HG02571 (cell line): ENCODE data around the gene ANO10.
A peak's percentile ranks its signal among the peaks of the same experiment; 100 is the strongest.
"Not testable (repeated sequence)": the region's sequence is repeated elsewhere in the genome, so short reads cannot be mapped to it uniquely, and the experiment has no call there.

ENCODE experiments used
- ATAC-seq: cut with Tn5 transposase; IDR thresholded peaks from one replicate; pipeline ENCODE4 v1.9.1; 2021; ENCODE audit warnings: mild to moderate bottlenecking, moderate library complexity; ENCODE audit not compliant: unreplicated experiment

ANO10 gene

GRCh38 chr3:43629257-43629656 is 7.4 kb upstream of the ANO10 start:
- ATAC-seq, result no peak

- no peak for ATAC-seq
Measured at GRCh38 chr3:43627360-43627759, 5.5 kb upstream of the ANO10 start.

- ATAC-seq, result no peak
Measured at GRCh38 chr3:43624619-43625305, 3.0 kb upstream of the ANO10 start.

GRCh38 chr3:43620831-43621655 is 768 bp downstream of the ANO10 start:
- peak; percentile 1 for ATAC-seq

- no peak for ATAC-seq
Measured at GRCh38 chr3:43619588-43619987, 2.2 kb downstream of the ANO10 start.

GRCh38 chr3:43618142-43618541 is 3.7 kb downstream of the ANO10 start:
- no peak for ATAC-seq

- ATAC-seq, result no peak
Measured at GRCh38 chr3:43616034-43616433, 5.8 kb downstream of the ANO10 start.

GRCh38 chr3:43615133-43615532 is 6.7 kb downstream of the ANO10 start:
- ATAC-seq, result no peak

GRCh38 chr3:43613976-43614375 is 7.8 kb downstream of the ANO10 start:
- no peak for ATAC-seq

GRCh38 chr3:43612419-43612818 is 9.4 kb downstream of the ANO10 start:
- no peak for ATAC-seq

GRCh38 chr3:43609406-43609805 is 12.4 kb downstream of the ANO10 start:
- no peak for ATAC-seq

- no peak for ATAC-seq
Measured at GRCh38 chr3:43608751-43609150, 13.1 kb downstream of the ANO10 start.

GRCh38 chr3:43606284-43606683 is 15.5 kb downstream of the ANO10 start:
- no peak for ATAC-seq

GRCh38 chr3:43599959-43600358 is 21.9 kb downstream of the ANO10 start:
- ATAC-seq, result not testable (repeated sequence)

- no peak for ATAC-seq
Measured at GRCh38 chr3:43597961-43598360, 23.9 kb downstream of the ANO10 start.

- not testable (repeated sequence) for ATAC-seq
Measured at GRCh38 chr3:43596178-43596577, 25.6 kb downstream of the ANO10 start.

GRCh38 chr3:43595280-43595679 is 26.5 kb downstream of the ANO10 start:
- ATAC-seq, result not testable (repeated sequence)

GRCh38 chr3:43593588-43593987 is 28.2 kb downstream of the ANO10 start:
- ATAC-seq, result not testable (repeated sequence)

GRCh38 chr3:43591866-43592265 is 29.9 kb downstream of the ANO10 start:
- ATAC-seq, result not testable (repeated sequence)

GRCh38 chr3:43587303-43587702 is 34.5 kb downstream of the ANO10 start:
- ATAC-seq, result no peak

GRCh38 chr3:43584043-43584826 is 37.6 kb downstream of the ANO10 start:
- ATAC-seq, result no peak
